Lung (tissue), 12 donors: Measurements from ENCODE around the gene CARD9. TPM values are rescaled to one million over a fixed set of nuclear protein-coding genes. Genes with fewer than 3 reads are reported as not detected.

Experiments
- ATAC-seq: fragments of 200-7000 bp; cut with Tn5 transposase; one replicate; pipeline ENCODE4 v1.9.1; 2020; ENCODE audit warnings: moderate number of reproducible peaks; ENCODE audit not compliant: insufficient read depth, low FRiP score
- DNase-seq, 3 donors: peaks; one replicate each; pipeline ENCODE4 v3.0.0-alpha.2; 2013 to 2017
- H3K27ac ChIP-seq, 2 donors: one replicate each; pipeline ENCODE4 v1.5.1; 2013; ENCODE audit warnings: mild to moderate bottlenecking in 2 of 2, moderate library complexity in 2 of 2, control low read depth in 1 of 2, inconsistent platforms in 1 of 2, low read depth in 1 of 2, low read length in 1 of 2
- H3K27me3 ChIP-seq, 3 donors: one replicate each; pipeline ENCODE4 v1.5.1; 2013; ENCODE audit warnings: low read length in 2 of 3; ENCODE audit not compliant: control insufficient read depth in 3 of 3, insufficient read depth in 3 of 3
- H3K36me3 ChIP-seq, 4 donors: one replicate each; pipeline ENCODE4 v1.5.1; 2013; ENCODE audit warnings: low read length in 4 of 4, mild to moderate bottlenecking in 1 of 4, moderate library complexity in 1 of 4; ENCODE audit not compliant: control insufficient read depth in 4 of 4, insufficient read depth in 4 of 4
- H3K4me1 ChIP-seq, 5 donors: one replicate each; pipeline ENCODE4 v1.5.1; 2013; ENCODE audit warnings: low read length in 5 of 5, mild to moderate bottlenecking in 2 of 5, moderate library complexity in 1 of 5; ENCODE audit not compliant: control insufficient read depth in 5 of 5, insufficient read depth in 5 of 5
- H3K4me3 ChIP-seq: one replicate; pipeline ENCODE4 v1.5.1; 2013; ENCODE audit warnings: mild to moderate bottlenecking, control low read depth, moderate library complexity
- H3K9ac ChIP-seq, 2 donors: one replicate each; pipeline ENCODE4 v1.5.1; 2013; ENCODE audit warnings: low read length in 2 of 2, control low read depth in 1 of 2; ENCODE audit not compliant: insufficient read depth in 1 of 2
- H3K9me3 ChIP-seq, 4 donors: one replicate each; pipeline ENCODE4 v1.5.1; 2013; ENCODE audit warnings: low read length in 3 of 4, mild to moderate bottlenecking in 1 of 4, moderate library complexity in 1 of 4; ENCODE audit not compliant: control insufficient read depth in 4 of 4, insufficient read depth in 3 of 4
- CTCF ChIP-seq: IDR thresholded peaks from 2 replicates; pipeline ENCODE4 v1.5.1; 2012; ENCODE audit warnings: mild to moderate bottlenecking; ENCODE audit errors: control extremely low read depth, extremely low read depth
- WGBS, 2 donors: extraction: QIAGEN DNeasy Blood & Tissue Kit; methylation state at CpG; one replicate each; pipeline ENCODE4 v1.1.7; 2013; 5-methylcytosine and 5-hydroxymethylcytosine counted together
- polyA plus RNA-seq, 2 donors: library from polyadenylated mRNA; stranded (reverse); fragments of 200-250 nt; gene quantifications; one replicate each; pipeline ENCODE4 v1.2.1, GENCODE V29; 2013
- total RNA-seq, 2 donors: library from RNA; depleted of rRNA in 1 of 2; stranded (reverse); fragments of >200 nt in 1 of 2; gene quantifications; one replicate each; pipeline ENCODE4 v1.2.1, GENCODE V29; 2014 to 2021
- donor health status: control.
- donor health status: control.
- donor health status: Bipolar disorder and iron deficiency.
- donor health status: healthy.
- donor health status: DM: yes; HTN: yes; CAD: no.

Gene CARD9
- total and polyA plus RNA-seq, 4 donors, result 3.8 to 16.0 (median 11.5) TPM

- peaks cover 0 to 24% (median 13%) of the 10 kb centered on the region in 5 donors for H3K4me1 ChIP-seq
- H3K36me3 ChIP-seq, result peaks cover 0 to 8% (median 0%) of the 10 kb centered on the region in 4 donors
- H3K9ac ChIP-seq, result no peak overlapping the region
- no peaks in the 10 kb centered on the region for H3K27me3 ChIP-seq
- no peak for TF ChIP-seq CTCF
- ATAC-seq (no peak), DNase-seq (no peak)
- no peak overlapping the region for H3K27ac ChIP-seq
- no peaks in the 10 kb centered on the region for H3K9me3 ChIP-seq
- no peak overlapping the region for H3K4me3 ChIP-seq
- 85 to 88% methylated on average over 9 to 11 of the region's 11 CpGs for WGBS, 2 donors
Observed at GRCh38 chr9:136351252-136351800, 22.1 kb downstream of the CARD9 start.

- Histone ChIP-seq H3K27me3 (no peaks in the 10 kb centered on the region), H3K9ac (no peak overlapping the region), H3K36me3 (peaks cover 0 to 8% (median 0%) of the 10 kb centered on the region in 4 donors), H3K4me1 (peaks cover 0 to 33% (median 20%) of the 10 kb centered on the region in 5 donors), H3K27ac (no peak overlapping the region), H3K4me3 (no peak overlapping the region), H3K9me3 (no peaks in the 10 kb centered on the region)
- WGBS, 2 donors, result 89% methylated on average over 24 of the region's 24 CpGs
- no peak for ATAC-seq
- DNase-seq, result no peak
- TF ChIP-seq CTCF, result no peak
Observed at GRCh38 chr9:136349546-136349945, 23.9 kb downstream of the CARD9 start.

- no peak for TF ChIP-seq CTCF
- DNase-seq (no peak), ATAC-seq (no peak)
- WGBS, 2 donors, result 91 to 94% methylated on average over 13 to 14 of the region's 14 CpGs
- Histone ChIP-seq H3K4me3 (no peak overlapping the region), H3K9me3 (no peaks in the 10 kb centered on the region), H3K36me3 (peaks cover 0 to 8% (median 0%) of the 10 kb centered on the region in 4 donors), H3K4me1 (peaks cover 0 to 25% (median 16%) of the 10 kb centered on the region in 5 donors), H3K9ac (no peak overlapping the region), H3K27me3 (no peaks in the 10 kb centered on the region), H3K27ac (no peak overlapping the region)
Observed at GRCh38 chr9:136348691-136349090, 24.8 kb downstream of the CARD9 start.
